GM23338 (cell line): ENCODE data around the gene ANGPTL2. TPM values are rescaled to one million over a fixed set of nuclear protein-coding genes. Genes with fewer than 3 reads are reported as not detected.

Experiments used
- ATAC-seq: fragments of 200-7000 bp; cut with Tn5 transposase; 3 replicates; pipeline ENCODE4 v1.9.1; 2020
- DNase-seq: peaks from one replicate; pipeline ENCODE4 v3.0.0-alpha.2; 2015; ENCODE audit warnings: low spot score
- H2AFZ ChIP-seq: fragments of 200-600 bp; sonication (generic); 2 replicates; pipeline ENCODE4 v1.8.0; 2016; ENCODE audit warnings: antibody characterized with exemption, mild to moderate bottlenecking, moderate library complexity
- H3F3A ChIP-seq: fragments of 200-600 bp; sonication (generic); replicated peaks from 2 replicates; pipeline ENCODE4 v1.8.0; 2017; ENCODE audit warnings: antibody characterized with exemption, mixed run types, low read depth
- H3K27ac ChIP-seq: fragments of 200-600 bp; sonication (generic); 2 replicates; pipeline ENCODE4 v1.6.1; 2016; ENCODE audit warnings: low read depth
- H3K27me3 ChIP-seq: fragments of 200-600 bp; sonication (generic); 2 replicates; pipeline ENCODE4 v1.8.0; 2016; ENCODE audit warnings: mild to moderate bottlenecking, mixed run types, moderate library complexity; ENCODE audit not compliant: insufficient read depth
- H3K36me3 ChIP-seq: fragments of 200-600 bp; sonication (generic); 2 replicates; pipeline ENCODE4 v1.8.0; 2016; ENCODE audit warnings: mild to moderate bottlenecking; ENCODE audit not compliant: insufficient read depth
- H3K4me1 ChIP-seq: fragments of 200-600 bp; sonication (generic); 2 replicates; pipeline ENCODE4 v1.8.0; 2016; ENCODE audit warnings: mild to moderate bottlenecking, moderate library complexity; ENCODE audit not compliant: insufficient read depth
- H3K4me2 ChIP-seq: fragments of 200-600 bp; sonication (generic); 2 replicates; pipeline ENCODE4 v1.7.1; 2017; ENCODE audit warnings: mixed run types
- H3K4me3 ChIP-seq: fragments of 200-600 bp; sonication (generic); 2 replicates; pipeline ENCODE4 v1.6.1; 2016; ENCODE audit warnings: mixed run types
- H3K79me2 ChIP-seq: fragments of 200-600 bp; sonication (generic); replicated peaks from 2 replicates; pipeline ENCODE4 v1.8.0; 2017; ENCODE audit warnings: mild to moderate bottlenecking; ENCODE audit not compliant: insufficient read depth
- H3K9me2 ChIP-seq: fragments of 200-600 bp; sonication (generic); 2 replicates; pipeline ENCODE4 v1.8.0; 2017; ENCODE audit not compliant: insufficient read depth
- H4K20me1 ChIP-seq: fragments of 200-600 bp; sonication (generic); replicated peaks from 2 replicates; pipeline ENCODE4 v1.8.0; 2017; ENCODE audit warnings: mild to moderate bottlenecking; ENCODE audit not compliant: insufficient read depth
- H3K27ac Mint-ChIP-seq: 2 replicates; pipeline ENCODE4 v1.8.0; 2020; ENCODE audit warnings: inconsistent platforms, mild to moderate bottlenecking, moderate library complexity, mixed read lengths
- H3K27me3 Mint-ChIP-seq: 3 replicates; pipeline ENCODE4 v1.8.0; 2022; ENCODE audit warnings: low read depth, mild to moderate bottlenecking, moderate library complexity, mixed read lengths, inconsistent platforms; ENCODE audit not compliant: insufficient read depth, poor library complexity
- H3K36me3 Mint-ChIP-seq: 3 replicates; pipeline ENCODE4 v1.8.0; 2021; ENCODE audit warnings: low read depth, mild to moderate bottlenecking, inconsistent platforms, moderate library complexity, mixed read lengths
- H3K4me1 Mint-ChIP-seq: 3 replicates; pipeline ENCODE4 v1.8.0; 2020; ENCODE audit warnings: mild to moderate bottlenecking, inconsistent platforms, mixed read lengths
- H3K4me3 Mint-ChIP-seq: 3 replicates; pipeline ENCODE4 v1.8.0; 2021; ENCODE audit warnings: moderate library complexity, mild to moderate bottlenecking, inconsistent platforms, mixed read lengths
- H3K9me3 Mint-ChIP-seq: 3 replicates; pipeline ENCODE4 v1.8.0; 2020; ENCODE audit warnings: moderate library complexity, mild to moderate bottlenecking, inconsistent platforms, mixed read lengths
- EZH2 ChIP-seq: fragments of 200-600 bp; sonication (generic); IDR thresholded peaks from one replicate; pipeline ENCODE4 v1.8.0; 2017; ENCODE audit warnings: antibody characterized with exemption, mild to moderate bottlenecking, low read depth; ENCODE audit not compliant: unreplicated experiment
- EZH2phosphoT487 ChIP-seq: fragments of 200-600 bp; sonication (generic); IDR thresholded peaks from one replicate; pipeline ENCODE4 v1.8.1; 2018; ENCODE audit warnings: antibody characterized with exemption; ENCODE audit not compliant: unreplicated experiment
- JUNB ChIP-seq: IDR thresholded peaks from one replicate; pipeline ENCODE4 v1.6.1; 2016; ENCODE audit warnings: antibody characterized with exemption; ENCODE audit not compliant: unreplicated experiment
- NANOG ChIP-seq: IDR thresholded peaks from 2 replicates; pipeline ENCODE4 v1.6.1; 2016; ENCODE audit warnings: antibody characterized with exemption, borderline replicate concordance
- POLR2AphosphoS5 ChIP-seq: IDR thresholded peaks from 2 replicates; pipeline ENCODE4 v1.6.1; 2016; ENCODE audit warnings: antibody characterized with exemption, low read depth
- STAT1 ChIP-seq: IDR thresholded peaks from one replicate; pipeline ENCODE4 v1.6.1; 2016; ENCODE audit warnings: antibody characterized with exemption; ENCODE audit not compliant: unreplicated experiment
- ZNF114 ChIP-seq: fragments of 250-450 bp; sonication (Bioruptor Pico); IDR thresholded peaks from 2 replicates; pipeline ENCODE4 v1.5.0; 2020; ENCODE audit warnings: mild to moderate bottlenecking, moderate library complexity
- polyA plus RNA-seq: library from polyadenylated mRNA; unstranded; fragments of >200 nt; fragmentation: Nextera tagmentation; extraction: Ambion mirVana; gene quantifications from 2 replicates; pipeline ENCODE4 v1.2.1, GENCODE V29; 2016
- total RNA-seq: library from RNA; depleted of rRNA; stranded (reverse); fragments of >200 nt; shearing (Covaris generic); gene quantifications from 2 replicates; pipeline ENCODE4 v1.2.3, GENCODE V29; 2014
- TF ChIP-seq, protein P1 (sequence below): IDR thresholded peaks from one replicate; pipeline ENCODE4 v1.6.1; 2018; ENCODE audit warnings: antibody characterized with exemption; ENCODE audit not compliant: unreplicated experiment
- TF ChIP-seq, protein P2 (sequence below): fragments of 250-450 bp; sonication (Bioruptor Pico); IDR thresholded peaks from 2 replicates; pipeline ENCODE4 v1.5.0; 2020; ENCODE audit warnings: mild to moderate bottlenecking, moderate library complexity

Gene ANGPTL2
- total and polyA plus RNA-seq, 2 experiments from 2014 or later: 2.9 to 5.2 TPM

DNA sequence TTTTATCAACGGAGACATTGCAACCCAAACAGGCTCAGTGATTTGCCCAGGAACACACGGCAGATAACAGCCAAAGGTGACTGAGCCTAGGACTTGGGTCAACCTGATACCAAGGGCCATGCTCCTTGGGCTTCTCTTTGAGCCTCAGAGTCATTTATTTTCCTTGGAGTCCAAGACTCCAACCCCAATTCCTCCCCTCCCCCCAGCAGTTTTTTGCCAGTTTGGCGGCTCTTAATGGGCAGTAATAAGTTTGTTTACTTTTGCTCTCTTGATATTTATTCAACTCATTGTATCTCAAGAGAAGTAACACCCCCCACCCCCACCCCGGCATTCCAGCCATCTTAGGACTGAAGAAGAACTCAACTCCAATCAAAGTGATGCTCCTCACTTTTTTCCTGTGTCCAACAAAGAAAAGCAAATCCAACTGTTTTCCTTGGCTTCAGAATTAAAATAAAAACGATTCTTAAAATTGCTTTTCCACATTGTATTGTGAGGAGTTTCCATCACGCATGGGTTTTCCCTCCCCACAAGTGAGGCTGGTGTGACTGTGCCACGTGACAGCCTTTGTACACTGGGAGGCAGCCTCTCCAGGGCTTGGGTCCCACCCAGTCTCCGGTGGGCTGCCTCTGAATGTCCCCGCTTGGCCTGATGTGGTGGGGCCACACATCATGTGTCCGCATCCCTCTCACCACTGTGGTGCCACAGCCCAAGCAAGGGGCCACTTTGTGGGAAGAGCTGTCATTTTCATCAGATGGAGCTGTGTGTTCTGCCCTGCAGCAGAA is 9.1 kb downstream of the ANGPTL2 start (continued):
- TF ChIP-seq EZH2phosphoT487 (no peak), JUNB (no peak), ZNF114 (CRISPR knock-in tag) (no peak)
- TF ChIP-seq, protein P1, sequence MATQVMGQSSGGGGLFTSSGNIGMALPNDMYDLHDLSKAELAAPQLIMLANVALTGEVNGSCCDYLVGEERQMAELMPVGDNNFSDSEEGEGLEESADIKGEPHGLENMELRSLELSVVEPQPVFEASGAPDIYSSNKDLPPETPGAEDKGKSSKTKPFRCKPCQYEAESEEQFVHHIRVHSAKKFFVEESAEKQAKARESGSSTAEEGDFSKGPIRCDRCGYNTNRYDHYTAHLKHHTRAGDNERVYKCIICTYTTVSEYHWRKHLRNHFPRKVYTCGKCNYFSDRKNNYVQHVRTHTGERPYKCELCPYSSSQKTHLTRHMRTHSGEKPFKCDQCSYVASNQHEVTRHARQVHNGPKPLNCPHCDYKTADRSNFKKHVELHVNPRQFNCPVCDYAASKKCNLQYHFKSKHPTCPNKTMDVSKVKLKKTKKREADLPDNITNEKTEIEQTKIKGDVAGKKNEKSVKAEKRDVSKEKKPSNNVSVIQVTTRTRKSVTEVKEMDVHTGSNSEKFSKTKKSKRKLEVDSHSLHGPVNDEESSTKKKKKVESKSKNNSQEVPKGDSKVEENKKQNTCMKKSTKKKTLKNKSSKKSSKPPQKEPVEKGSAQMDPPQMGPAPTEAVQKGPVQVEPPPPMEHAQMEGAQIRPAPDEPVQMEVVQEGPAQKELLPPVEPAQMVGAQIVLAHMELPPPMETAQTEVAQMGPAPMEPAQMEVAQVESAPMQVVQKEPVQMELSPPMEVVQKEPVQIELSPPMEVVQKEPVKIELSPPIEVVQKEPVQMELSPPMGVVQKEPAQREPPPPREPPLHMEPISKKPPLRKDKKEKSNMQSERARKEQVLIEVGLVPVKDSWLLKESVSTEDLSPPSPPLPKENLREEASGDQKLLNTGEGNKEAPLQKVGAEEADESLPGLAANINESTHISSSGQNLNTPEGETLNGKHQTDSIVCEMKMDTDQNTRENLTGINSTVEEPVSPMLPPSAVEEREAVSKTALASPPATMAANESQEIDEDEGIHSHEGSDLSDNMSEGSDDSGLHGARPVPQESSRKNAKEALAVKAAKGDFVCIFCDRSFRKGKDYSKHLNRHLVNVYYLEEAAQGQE: no peak

DNA sequence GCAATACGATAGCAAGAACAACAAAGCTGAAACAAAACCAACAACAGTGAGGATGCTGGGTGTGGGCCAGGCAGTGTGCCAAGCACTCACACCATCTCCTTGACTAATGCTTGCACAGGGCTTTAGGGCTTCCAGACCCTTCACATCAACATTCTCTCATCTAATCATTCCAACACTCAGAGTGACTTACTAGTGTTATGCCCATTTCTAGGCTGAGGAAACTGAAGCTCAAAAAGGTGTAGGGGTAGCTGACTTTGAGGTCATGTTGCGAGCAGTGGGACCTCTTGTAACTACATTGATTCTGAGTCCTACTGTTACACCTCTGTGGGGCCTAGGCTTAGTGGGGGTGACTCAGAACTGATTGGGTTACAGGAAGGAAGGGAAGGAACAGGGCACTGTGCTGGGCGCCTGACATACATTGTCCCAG is 9.7 kb downstream of the ANGPTL2 start:
- Mint-ChIP-seq H3K36me3 (peaks cover 7% of the 10 kb centered on the region; the same call in 2 of the 3 replicates), H3K4me1 (peaks cover 34% of the 10 kb centered on the region), H3K4me3 (no peak overlapping the region), H3K27ac (peak overlapping the region; percentile 81), H3K9me3 (no peaks in the 10 kb centered on the region), H3K27me3 (peaks cover 9% of the 10 kb centered on the region)
- ATAC-seq (no peak), DNase-seq (no peak)
- TF ChIP-seq, protein P2, sequence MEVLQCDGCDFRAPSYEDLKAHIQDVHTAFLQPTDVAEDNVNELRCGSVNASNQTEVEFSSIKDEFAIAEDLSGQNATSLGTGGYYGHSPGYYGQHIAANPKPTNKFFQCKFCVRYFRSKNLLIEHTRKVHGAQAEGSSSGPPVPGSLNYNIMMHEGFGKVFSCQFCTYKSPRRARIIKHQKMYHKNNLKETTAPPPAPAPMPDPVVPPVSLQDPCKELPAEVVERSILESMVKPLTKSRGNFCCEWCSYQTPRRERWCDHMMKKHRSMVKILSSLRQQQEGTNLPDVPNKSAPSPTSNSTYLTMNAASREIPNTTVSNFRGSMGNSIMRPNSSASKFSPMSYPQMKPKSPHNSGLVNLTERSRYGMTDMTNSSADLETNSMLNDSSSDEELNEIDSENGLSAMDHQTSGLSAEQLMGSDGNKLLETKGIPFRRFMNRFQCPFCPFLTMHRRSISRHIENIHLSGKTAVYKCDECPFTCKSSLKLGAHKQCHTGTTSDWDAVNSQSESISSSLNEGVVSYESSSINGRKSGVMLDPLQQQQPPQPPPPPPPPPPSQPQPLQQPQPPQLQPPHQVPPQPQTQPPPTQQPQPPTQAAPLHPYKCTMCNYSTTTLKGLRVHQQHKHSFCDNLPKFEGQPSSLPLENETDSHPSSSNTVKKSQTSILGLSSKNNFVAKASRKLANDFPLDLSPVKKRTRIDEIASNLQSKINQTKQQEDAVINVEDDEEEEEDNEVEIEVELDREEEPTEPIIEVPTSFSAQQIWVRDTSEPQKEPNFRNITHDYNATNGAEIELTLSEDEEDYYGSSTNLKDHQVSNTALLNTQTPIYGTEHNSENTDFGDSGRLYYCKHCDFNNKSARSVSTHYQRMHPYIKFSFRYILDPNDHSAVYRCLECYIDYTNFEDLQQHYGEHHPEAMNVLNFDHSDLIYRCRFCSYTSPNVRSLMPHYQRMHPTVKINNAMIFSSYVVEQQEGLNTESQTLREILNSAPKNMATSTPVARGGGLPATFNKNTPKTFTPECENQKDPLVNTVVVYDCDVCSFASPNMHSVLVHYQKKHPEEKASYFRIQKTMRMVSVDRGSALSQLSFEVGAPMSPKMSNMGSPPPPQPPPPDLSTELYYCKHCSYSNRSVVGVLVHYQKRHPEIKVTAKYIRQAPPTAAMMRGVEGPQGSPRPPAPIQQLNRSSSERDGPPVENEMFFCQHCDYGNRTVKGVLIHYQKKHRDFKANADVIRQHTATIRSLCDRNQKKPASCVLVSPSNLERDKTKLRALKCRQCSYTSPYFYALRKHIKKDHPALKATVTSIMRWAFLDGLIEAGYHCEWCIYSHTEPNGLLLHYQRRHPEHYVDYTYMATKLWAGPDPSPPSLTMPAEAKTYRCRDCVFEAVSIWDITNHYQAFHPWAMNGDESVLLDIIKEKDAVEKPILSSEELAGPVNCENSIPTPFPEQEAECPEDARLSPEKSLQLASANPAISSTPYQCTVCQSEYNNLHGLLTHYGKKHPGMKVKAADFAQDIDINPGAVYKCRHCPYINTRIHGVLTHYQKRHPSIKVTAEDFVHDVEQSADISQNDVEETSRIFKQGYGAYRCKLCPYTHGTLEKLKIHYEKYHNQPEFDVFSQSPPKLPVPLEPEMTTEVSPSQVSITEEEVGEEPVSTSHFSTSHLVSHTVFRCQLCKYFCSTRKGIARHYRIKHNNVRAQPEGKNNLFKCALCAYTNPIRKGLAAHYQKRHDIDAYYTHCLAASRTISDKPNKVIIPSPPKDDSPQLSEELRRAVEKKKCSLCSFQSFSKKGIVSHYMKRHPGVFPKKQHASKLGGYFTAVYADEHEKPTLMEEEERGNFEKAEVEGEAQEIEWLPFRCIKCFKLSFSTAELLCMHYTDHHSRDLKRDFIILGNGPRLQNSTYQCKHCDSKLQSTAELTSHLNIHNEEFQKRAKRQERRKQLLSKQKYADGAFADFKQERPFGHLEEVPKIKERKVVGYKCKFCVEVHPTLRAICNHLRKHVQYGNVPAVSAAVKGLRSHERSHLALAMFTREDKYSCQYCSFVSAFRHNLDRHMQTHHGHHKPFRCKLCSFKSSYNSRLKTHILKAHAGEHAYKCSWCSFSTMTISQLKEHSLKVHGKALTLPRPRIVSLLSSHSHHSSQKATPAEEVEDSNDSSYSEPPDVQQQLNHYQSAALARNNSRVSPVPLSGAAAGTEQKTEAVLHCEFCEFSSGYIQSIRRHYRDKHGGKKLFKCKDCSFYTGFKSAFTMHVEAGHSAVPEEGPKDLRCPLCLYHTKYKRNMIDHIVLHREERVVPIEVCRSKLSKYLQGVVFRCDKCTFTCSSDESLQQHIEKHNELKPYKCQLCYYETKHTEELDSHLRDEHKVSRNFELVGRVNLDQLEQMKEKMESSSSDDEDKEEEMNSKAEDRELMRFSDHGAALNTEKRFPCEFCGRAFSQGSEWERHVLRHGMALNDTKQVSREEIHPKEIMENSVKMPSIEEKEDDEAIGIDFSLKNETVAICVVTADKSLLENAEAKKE (CRISPR knock-in tag): no peak
- TF ChIP-seq ZNF114 (CRISPR knock-in tag): no peak
- no peak for TF ChIP-seq STAT1
- no peak for TF ChIP-seq EZH2
- TF ChIP-seq, protein P1: no peak
- no peak for TF ChIP-seq POLR2AphosphoS5
- TF ChIP-seq NANOG: no peak
- peak overlapping the region; percentile 61; the same call in 1 of the 2 replicates for H3K27ac ChIP-seq
- 0 out of 2 replicates have a peak, but pooled peaks cover 4% of the 10 kb centered on the region for H3K9me2 ChIP-seq
- H3K4me3 ChIP-seq: no peak overlapping the region
- no peaks in the 10 kb centered on the region for H3F3A ChIP-seq
- H3K27me3 ChIP-seq: no peaks in the 10 kb centered on the region
- H4K20me1 ChIP-seq: no peaks in the 10 kb centered on the region
- no peaks in the 10 kb centered on the region for H3K36me3 ChIP-seq
- H3K79me2 ChIP-seq: no peaks in the 10 kb centered on the region
- H3K4me1 ChIP-seq: peaks cover 13% of the 10 kb centered on the region; the same call in 1 of the 2 replicates
- H3K4me2 ChIP-seq: peak overlapping the region; percentile 35; the same call in 1 of the 2 replicates
- no peak overlapping the region for H2AFZ ChIP-seq
